Activated naive CD4-positive, alpha-beta T cell treated with anti-CD3 and anti-CD28 coated beads, Interleukin-2, amount 50 U/mL, for 24 hours (primary cell): Measurements from ENCODE around the gene SGCE.

ENCODE experiments used
- H3K27ac Mint-ChIP-seq: one replicate; pipeline ENCODE4 v1.8.0; 2021; ENCODE audit warnings: mild to moderate bottlenecking, mixed read lengths
- H3K27me3 Mint-ChIP-seq: one replicate; pipeline ENCODE4 v1.8.0; 2021; ENCODE audit warnings: mixed read lengths
- H3K36me3 Mint-ChIP-seq: one replicate; pipeline ENCODE4 v1.8.0; 2021; ENCODE audit warnings: mixed read lengths
- H3K4me1 Mint-ChIP-seq: one replicate; pipeline ENCODE4 v1.8.0; 2021; ENCODE audit warnings: mixed read lengths
- H3K4me3 Mint-ChIP-seq: one replicate; pipeline ENCODE4 v1.8.0; 2021; ENCODE audit warnings: mild to moderate bottlenecking, mixed read lengths
- H3K9me3 Mint-ChIP-seq: one replicate; pipeline ENCODE4 v1.8.0; 2021; ENCODE audit warnings: mixed read lengths

The SGCE gene

GRCh38 chr7:94571816-94572215 lies 84.1 kb downstream of the SGCE start:
- Mint-ChIP-seq H3K36me3 (peaks cover 63% of the 10 kb centered on the region), H3K27ac (no peak overlapping the region), H3K4me3 (no peak overlapping the region), H3K4me1 (no peaks in the 10 kb centered on the region), H3K27me3 (no peaks in the 10 kb centered on the region), H3K9me3 (peaks cover 9% of the 10 kb centered on the region)

GRCh38 chr7:94567396-94567795 lies 88.5 kb downstream of the SGCE start:
- H3K27ac Mint-ChIP-seq, result no peak overlapping the region
- H3K36me3 Mint-ChIP-seq, result peaks cover 34% of the 10 kb centered on the region
- H3K4me3 Mint-ChIP-seq, result no peak overlapping the region
- no peaks in the 10 kb centered on the region for H3K27me3 Mint-ChIP-seq
- no peaks in the 10 kb centered on the region for H3K4me1 Mint-ChIP-seq
- H3K9me3 Mint-ChIP-seq, result peaks cover 5% of the 10 kb centered on the region

- H3K36me3 Mint-ChIP-seq, result peaks cover 22% of the 10 kb centered on the region
- no peak overlapping the region for H3K4me3 Mint-ChIP-seq
- H3K4me1 Mint-ChIP-seq, result no peaks in the 10 kb centered on the region
- H3K27ac Mint-ChIP-seq, result no peak overlapping the region
- H3K27me3 Mint-ChIP-seq, result no peaks in the 10 kb centered on the region
- peaks cover 5% of the 10 kb centered on the region for H3K9me3 Mint-ChIP-seq
Measured at GRCh38 chr7:94565247-94565894, 90.6 kb downstream of the SGCE start.

- no peaks in the 10 kb centered on the region for H3K27me3 Mint-ChIP-seq
- H3K4me3 Mint-ChIP-seq, result no peak overlapping the region
- no peaks in the 10 kb centered on the region for H3K9me3 Mint-ChIP-seq
- H3K4me1 Mint-ChIP-seq, result no peaks in the 10 kb centered on the region
- peaks cover 12% of the 10 kb centered on the region for H3K36me3 Mint-ChIP-seq
- no peak overlapping the region for H3K27ac Mint-ChIP-seq
Measured at GRCh38 chr7:94562525-94562924, 93.4 kb downstream of the SGCE start.

GRCh38 chr7:94561841-94562514 lies 94.0 kb downstream of the SGCE start:
- no peaks in the 10 kb centered on the region for H3K9me3 Mint-ChIP-seq
- H3K27me3 Mint-ChIP-seq, result no peaks in the 10 kb centered on the region
- H3K4me3 Mint-ChIP-seq, result no peak overlapping the region
- H3K27ac Mint-ChIP-seq, result no peak overlapping the region
- peaks cover 12% of the 10 kb centered on the region for H3K36me3 Mint-ChIP-seq
- no peaks in the 10 kb centered on the region for H3K4me1 Mint-ChIP-seq

- Mint-ChIP-seq H3K27me3 (no peaks in the 10 kb centered on the region), H3K27ac (no peak overlapping the region), H3K9me3 (no peaks in the 10 kb centered on the region), H3K36me3 (peaks cover 17% of the 10 kb centered on the region), H3K4me3 (no peak overlapping the region), H3K4me1 (no peaks in the 10 kb centered on the region)
Measured at GRCh38 chr7:94559972-94560371, 96.0 kb downstream of the SGCE start.

GRCh38 chr7:94557215-94557614 lies 98.7 kb downstream of the SGCE start:
- no peak overlapping the region for H3K27ac Mint-ChIP-seq
- H3K9me3 Mint-ChIP-seq, result no peaks in the 10 kb centered on the region
- H3K27me3 Mint-ChIP-seq, result no peaks in the 10 kb centered on the region
- H3K36me3 Mint-ChIP-seq, result peaks cover 18% of the 10 kb centered on the region
- H3K4me1 Mint-ChIP-seq, result no peaks in the 10 kb centered on the region
- H3K4me3 Mint-ChIP-seq, result no peak overlapping the region

GRCh38 chr7:94556028-94556427 lies 99.9 kb downstream of the SGCE start:
- Mint-ChIP-seq H3K36me3 (peaks cover 20% of the 10 kb centered on the region), H3K27me3 (no peaks in the 10 kb centered on the region), H3K27ac (no peak overlapping the region), H3K4me3 (no peak overlapping the region), H3K4me1 (no peaks in the 10 kb centered on the region), H3K9me3 (no peaks in the 10 kb centered on the region)

- no peaks in the 10 kb centered on the region for H3K27me3 Mint-ChIP-seq
- H3K27ac Mint-ChIP-seq, result no peak overlapping the region
- no peaks in the 10 kb centered on the region for H3K4me1 Mint-ChIP-seq
- H3K4me3 Mint-ChIP-seq, result no peak overlapping the region
- peaks cover 14% of the 10 kb centered on the region for H3K36me3 Mint-ChIP-seq
- H3K9me3 Mint-ChIP-seq, result no peaks in the 10 kb centered on the region
Measured at GRCh38 chr7:94547126-94547525, 108.8 kb downstream of the SGCE start.

GRCh38 chr7:94540428-94540827 lies 115.5 kb downstream of the SGCE start:
- Mint-ChIP-seq H3K27ac (no peak overlapping the region), H3K4me3 (no peak overlapping the region), H3K36me3 (peaks cover 12% of the 10 kb centered on the region), H3K4me1 (no peaks in the 10 kb centered on the region), H3K27me3 (no peaks in the 10 kb centered on the region), H3K9me3 (no peaks in the 10 kb centered on the region)
